Neural cell (in vitro differentiated cells): ENCODE data around the gene CCR5. TPM values are rescaled to one million over a fixed set of nuclear protein-coding genes. Genes with fewer than 3 reads are reported as not detected.

Experiments
- H2AFZ ChIP-seq: fragments of 200-600, 300-800 bp; sonication (generic), shearing (Covaris generic); 2 replicates; pipeline ENCODE4 v1.6.0; 2014; ENCODE audit warnings: low read depth, mild to moderate bottlenecking, antibody characterized with exemption, low read length, moderate library complexity
- H3F3A ChIP-seq: fragments of 200-600 bp; shearing (Covaris generic); 2 replicates; pipeline ENCODE4 v1.6.1; 2016; ENCODE audit warnings: mild to moderate bottlenecking, moderate library complexity, mixed read lengths, antibody characterized with exemption, low read length; ENCODE audit not compliant: insufficient read depth, poor library complexity, severe bottlenecking
- H3K27ac ChIP-seq: fragments of 200-600, 300-800 bp; sonication (generic), shearing (Covaris generic); 2 replicates; pipeline ENCODE4 v1.5.1; 2014; ENCODE audit warnings: mild to moderate bottlenecking, low read length, moderate library complexity
- H3K27me3 ChIP-seq: fragments of 300-800, 200-600 bp; sonication (generic), shearing (Covaris generic); 2 replicates; pipeline ENCODE4 v1.6.0; 2014; ENCODE audit warnings: mild to moderate bottlenecking, low read depth, low read length, moderate library complexity; ENCODE audit not compliant: insufficient read depth
- H3K36me3 ChIP-seq: fragments of 300-800, 200-600 bp; sonication (generic), shearing (Covaris generic); 2 replicates; pipeline ENCODE4 v1.5.1; 2014; ENCODE audit warnings: mild to moderate bottlenecking, antibody characterized with exemption, low read length, moderate library complexity; ENCODE audit not compliant: insufficient read depth
- H3K4me2 ChIP-seq: fragments of 300-800, 200-600 bp; sonication (generic), shearing (Covaris generic); 2 replicates; pipeline ENCODE4 v1.6.0; 2014; ENCODE audit warnings: mild to moderate bottlenecking, low read length
- H3K4me3 ChIP-seq: fragments of 300-800, 200-600 bp; sonication (generic), shearing (Covaris generic); 2 replicates; pipeline ENCODE4 v1.5.1; 2014; ENCODE audit warnings: mild to moderate bottlenecking, low read length, moderate library complexity
- H3K79me2 ChIP-seq: fragments of 200-600 bp; shearing (Covaris generic); replicated peaks from 2 replicates; pipeline ENCODE4 v1.6.0; 2014; ENCODE audit warnings: mild to moderate bottlenecking, low read length, moderate library complexity; ENCODE audit not compliant: insufficient read depth
- H3K9ac ChIP-seq: fragments of 300-800, 200-600 bp; sonication (generic), shearing (Covaris generic); 2 replicates; pipeline ENCODE4 v1.6.1; 2016; ENCODE audit warnings: mild to moderate bottlenecking, low read length, mixed read lengths
- H3K9me2 ChIP-seq: fragments of 200-600 bp; shearing (Covaris generic); 2 replicates; pipeline ENCODE4 v1.6.1; 2016; ENCODE audit warnings: mild to moderate bottlenecking, low read length, mixed read lengths; ENCODE audit not compliant: insufficient read depth
- H3K9me3 ChIP-seq: fragments of 200-600, 300-800 bp; sonication (generic), shearing (Covaris generic); 2 replicates; pipeline ENCODE4 v1.6.1; 2016; ENCODE audit warnings: mild to moderate bottlenecking, mixed run types, low read length, moderate library complexity, mixed read lengths
- H4K20me1 ChIP-seq: fragments of 200-600 bp; shearing (Covaris generic); 2 replicates; pipeline ENCODE4 v1.6.1; 2016; ENCODE audit warnings: mild to moderate bottlenecking, mixed run types; ENCODE audit not compliant: insufficient read depth
- EP300 ChIP-seq: fragments of 450-650 bp; conservative IDR thresholded peaks from 2 replicates; pipeline ENCODE4 v1.6.1; 2014; ENCODE audit warnings: antibody characterized with exemption, mild to moderate bottlenecking, moderate library complexity; ENCODE audit not compliant: poor library complexity, severe bottlenecking
- EZH2 ChIP-seq: fragments of 200-600, 300-800 bp; shearing (Covaris generic), sonication (generic); IDR thresholded peaks from 2 replicates; pipeline ENCODE4 v1.6.1; 2014; ENCODE audit warnings: antibody characterized with exemption, low read length, borderline replicate concordance, mild to moderate bottlenecking; ENCODE audit not compliant: insufficient read depth, poor library complexity, severe bottlenecking
- MXI1 ChIP-seq: fragments of 450-650 bp; conservative IDR thresholded peaks from 2 replicates; pipeline ENCODE4 v1.6.1; 2014; ENCODE audit warnings: antibody characterized with exemption, mild to moderate bottlenecking; ENCODE audit not compliant: poor library complexity, severe bottlenecking
- POLR2AphosphoS5 ChIP-seq: IDR thresholded peaks from 2 replicates; pipeline ENCODE4 v1.6.1; 2012
- RAD21 ChIP-seq: fragments of 450-650 bp; conservative IDR thresholded peaks from 2 replicates; pipeline ENCODE4 v1.6.1; 2014; ENCODE audit warnings: antibody characterized with exemption, mild to moderate bottlenecking, moderate library complexity
- REST ChIP-seq: IDR thresholded peaks from 2 replicates; pipeline ENCODE4 v1.6.1; 2012; ENCODE audit warnings: borderline replicate concordance
- SMC3 ChIP-seq: fragments of 450-650 bp; conservative IDR thresholded peaks from 2 replicates; pipeline ENCODE4 v1.6.1; 2014; ENCODE audit warnings: antibody characterized with exemption, mild to moderate bottlenecking, moderate library complexity; ENCODE audit not compliant: poor library complexity
- TAF1 ChIP-seq: IDR thresholded peaks from 2 replicates; pipeline ENCODE4 v1.6.1; 2012; ENCODE audit warnings: low read depth
- polyA plus RNA-seq: library from polyadenylated mRNA; depleted of rRNA; stranded (reverse); fragments of >200 nt; gene quantifications from 2 replicates; pipeline ENCODE4 v1.2.3, GENCODE V29; 2014
- TF ChIP-seq, protein P1 (sequence below): fragments of 450-650 bp; IDR thresholded peaks from 2 replicates; pipeline ENCODE4 v1.5.1; 2014; ENCODE audit warnings: antibody characterized with exemption, mild to moderate bottlenecking, moderate library complexity; ENCODE audit not compliant: poor library complexity, severe bottlenecking

CCR5 gene
- polyA plus RNA-seq, 1 donor from 2014 or later = not detected

- no peaks in the 10 kb centered on the region for H3F3A ChIP-seq
- no peaks in the 10 kb centered on the region for H3K9me3 ChIP-seq
- no peak overlapping the region for H2AFZ ChIP-seq
- H3K36me3 ChIP-seq = no peaks in the 10 kb centered on the region
- H3K27me3 ChIP-seq = no peaks in the 10 kb centered on the region
- H3K9me2 ChIP-seq = no peaks in the 10 kb centered on the region
- no peak for TF ChIP-seq REST
- no peak for TF ChIP-seq EP300
- no peak for TF ChIP-seq TAF1
- TF ChIP-seq, protein P1, sequence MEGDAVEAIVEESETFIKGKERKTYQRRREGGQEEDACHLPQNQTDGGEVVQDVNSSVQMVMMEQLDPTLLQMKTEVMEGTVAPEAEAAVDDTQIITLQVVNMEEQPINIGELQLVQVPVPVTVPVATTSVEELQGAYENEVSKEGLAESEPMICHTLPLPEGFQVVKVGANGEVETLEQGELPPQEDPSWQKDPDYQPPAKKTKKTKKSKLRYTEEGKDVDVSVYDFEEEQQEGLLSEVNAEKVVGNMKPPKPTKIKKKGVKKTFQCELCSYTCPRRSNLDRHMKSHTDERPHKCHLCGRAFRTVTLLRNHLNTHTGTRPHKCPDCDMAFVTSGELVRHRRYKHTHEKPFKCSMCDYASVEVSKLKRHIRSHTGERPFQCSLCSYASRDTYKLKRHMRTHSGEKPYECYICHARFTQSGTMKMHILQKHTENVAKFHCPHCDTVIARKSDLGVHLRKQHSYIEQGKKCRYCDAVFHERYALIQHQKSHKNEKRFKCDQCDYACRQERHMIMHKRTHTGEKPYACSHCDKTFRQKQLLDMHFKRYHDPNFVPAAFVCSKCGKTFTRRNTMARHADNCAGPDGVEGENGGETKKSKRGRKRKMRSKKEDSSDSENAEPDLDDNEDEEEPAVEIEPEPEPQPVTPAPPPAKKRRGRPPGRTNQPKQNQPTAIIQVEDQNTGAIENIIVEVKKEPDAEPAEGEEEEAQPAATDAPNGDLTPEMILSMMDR = no peak
- no peak for TF ChIP-seq RAD21
- no peak for TF ChIP-seq EZH2
- TF ChIP-seq POLR2AphosphoS5 = no peak
- TF ChIP-seq SMC3 = no peak
- no peak for TF ChIP-seq MXI1
- H3K4me2 ChIP-seq = no peak overlapping the region
- H3K27ac ChIP-seq = no peak overlapping the region
- H3K9ac ChIP-seq = no peak overlapping the region
- H4K20me1 ChIP-seq = no peaks in the 10 kb centered on the region
- no peaks in the 10 kb centered on the region for H3K79me2 ChIP-seq
- no peak overlapping the region for H3K4me3 ChIP-seq
Measured at GRCh38 chr3:46372492-46373359, 2.0 kb downstream of the CCR5 start.

- Histone ChIP-seq H3K9me2 (no peaks in the 10 kb centered on the region), H3K27ac (no peak overlapping the region), H3K36me3 (no peaks in the 10 kb centered on the region), H3K27me3 (no peaks in the 10 kb centered on the region), H4K20me1 (no peaks in the 10 kb centered on the region), H3K4me2 (no peak overlapping the region), H3K79me2 (no peaks in the 10 kb centered on the region), H3K9ac (no peak overlapping the region), H3F3A (no peaks in the 10 kb centered on the region), H2AFZ (no peak overlapping the region), H3K9me3 (no peaks in the 10 kb centered on the region), H3K4me3 (no peak overlapping the region)
- TF ChIP-seq EP300 (no peak), TAF1 (no peak), POLR2AphosphoS5 (no peak), MXI1 (no peak), RAD21 (no peak), REST (no peak), SMC3 (no peak), EZH2 (no peak)
- TF ChIP-seq, protein P1 = no peak
Measured at GRCh38 chr3:46374755-46375154, 4.0 kb downstream of the CCR5 start.
